GM13977 (cell line): ENCODE data around the gene SALL4.
"Not testable (repeated sequence)": the region's sequence is repeated elsewhere in the genome, so short reads cannot be mapped to it uniquely, and the experiment has no call there.

ENCODE experiments used
- DNase-seq: peaks from one replicate; pipeline ENCODE4 v3.0.0; 2012; ENCODE audit warnings: low spot score
- in situ Hi-C: fragments of 300-500 bp; cut with MboI; formaldehyde crosslinking; loops from one replicate; pipeline ENCODE4 v1.12.0; 2022; ENCODE audit warnings: low sequenced_read_pairs, low pct_unique_long_range_greater_than_20kb, mixed read lengths, inconsistent platforms; ENCODE audit not compliant: unreplicated experiment
- TF ChIP-seq, protein P1 (sequence below): IDR thresholded peaks from 2 replicates; pipeline ENCODE4 v1.5.1; 2012; ENCODE audit warnings: mild to moderate bottlenecking, control low read depth; ENCODE audit not compliant: insufficient read depth; ENCODE audit errors: extremely low read depth, missing control alignments

SALL4 gene

GRCh38 chr20:51768759-51769517, 33.4 kb downstream of the SALL4 start:
- no peak for DNase-seq
- in situ Hi-C loops, result no loop called here
- TF ChIP-seq, protein P1, sequence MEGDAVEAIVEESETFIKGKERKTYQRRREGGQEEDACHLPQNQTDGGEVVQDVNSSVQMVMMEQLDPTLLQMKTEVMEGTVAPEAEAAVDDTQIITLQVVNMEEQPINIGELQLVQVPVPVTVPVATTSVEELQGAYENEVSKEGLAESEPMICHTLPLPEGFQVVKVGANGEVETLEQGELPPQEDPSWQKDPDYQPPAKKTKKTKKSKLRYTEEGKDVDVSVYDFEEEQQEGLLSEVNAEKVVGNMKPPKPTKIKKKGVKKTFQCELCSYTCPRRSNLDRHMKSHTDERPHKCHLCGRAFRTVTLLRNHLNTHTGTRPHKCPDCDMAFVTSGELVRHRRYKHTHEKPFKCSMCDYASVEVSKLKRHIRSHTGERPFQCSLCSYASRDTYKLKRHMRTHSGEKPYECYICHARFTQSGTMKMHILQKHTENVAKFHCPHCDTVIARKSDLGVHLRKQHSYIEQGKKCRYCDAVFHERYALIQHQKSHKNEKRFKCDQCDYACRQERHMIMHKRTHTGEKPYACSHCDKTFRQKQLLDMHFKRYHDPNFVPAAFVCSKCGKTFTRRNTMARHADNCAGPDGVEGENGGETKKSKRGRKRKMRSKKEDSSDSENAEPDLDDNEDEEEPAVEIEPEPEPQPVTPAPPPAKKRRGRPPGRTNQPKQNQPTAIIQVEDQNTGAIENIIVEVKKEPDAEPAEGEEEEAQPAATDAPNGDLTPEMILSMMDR, result no peak

DNA sequence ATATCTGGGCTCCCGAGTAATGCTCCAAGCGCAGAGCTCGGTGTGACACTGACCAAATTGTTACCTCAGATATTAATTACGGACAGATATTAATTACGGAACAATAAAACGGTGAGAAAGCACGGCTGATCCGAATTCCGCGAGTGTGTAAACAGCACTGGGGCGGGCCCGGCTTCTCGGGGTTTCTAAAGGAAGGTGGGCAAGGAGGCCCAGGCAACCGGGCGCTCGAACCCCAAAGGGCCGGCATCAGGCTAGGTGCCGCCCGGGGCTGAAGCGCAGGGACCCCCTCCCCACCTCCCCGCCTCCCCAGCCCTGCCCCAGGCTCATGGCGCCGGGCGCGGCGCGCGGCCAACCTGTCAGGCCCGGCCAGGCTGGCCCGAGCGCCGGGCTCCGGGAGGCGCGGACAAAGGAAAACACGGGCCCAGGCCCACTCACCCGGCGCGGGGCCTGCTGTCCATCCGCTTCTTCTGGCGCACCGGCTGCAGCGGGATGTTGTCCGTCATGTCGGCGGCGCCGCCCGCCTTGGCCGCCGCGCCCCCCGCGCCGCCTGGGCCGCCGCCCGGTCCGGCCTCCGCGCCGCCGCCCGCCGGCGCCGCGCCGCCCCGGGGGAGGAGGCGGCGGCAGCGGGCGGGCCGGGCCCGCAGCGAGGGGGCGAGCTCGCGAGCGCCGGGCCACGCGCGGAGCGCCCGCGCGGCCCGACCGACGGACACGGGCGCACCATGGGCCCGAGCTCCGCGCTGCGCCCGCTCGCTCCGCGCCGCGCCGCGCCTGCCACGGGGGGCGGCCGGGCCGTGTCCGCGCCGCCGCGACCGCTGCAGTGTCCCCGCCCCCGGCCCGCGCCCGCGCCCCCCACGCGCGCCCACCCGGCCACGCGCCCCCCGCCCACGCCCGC, 34.2 kb downstream of the SALL4 start, which contains the start of gene ATP9A:
TSS of gene ATP9A (minus strand) at position 524 of the 892 bp plus-strand sequence. CDS start at position 503, 21 bp downstream.
- TF ChIP-seq, protein P1, result no peak
- no peak for DNase-seq
- in situ Hi-C loops, result no loop called here

DNA sequence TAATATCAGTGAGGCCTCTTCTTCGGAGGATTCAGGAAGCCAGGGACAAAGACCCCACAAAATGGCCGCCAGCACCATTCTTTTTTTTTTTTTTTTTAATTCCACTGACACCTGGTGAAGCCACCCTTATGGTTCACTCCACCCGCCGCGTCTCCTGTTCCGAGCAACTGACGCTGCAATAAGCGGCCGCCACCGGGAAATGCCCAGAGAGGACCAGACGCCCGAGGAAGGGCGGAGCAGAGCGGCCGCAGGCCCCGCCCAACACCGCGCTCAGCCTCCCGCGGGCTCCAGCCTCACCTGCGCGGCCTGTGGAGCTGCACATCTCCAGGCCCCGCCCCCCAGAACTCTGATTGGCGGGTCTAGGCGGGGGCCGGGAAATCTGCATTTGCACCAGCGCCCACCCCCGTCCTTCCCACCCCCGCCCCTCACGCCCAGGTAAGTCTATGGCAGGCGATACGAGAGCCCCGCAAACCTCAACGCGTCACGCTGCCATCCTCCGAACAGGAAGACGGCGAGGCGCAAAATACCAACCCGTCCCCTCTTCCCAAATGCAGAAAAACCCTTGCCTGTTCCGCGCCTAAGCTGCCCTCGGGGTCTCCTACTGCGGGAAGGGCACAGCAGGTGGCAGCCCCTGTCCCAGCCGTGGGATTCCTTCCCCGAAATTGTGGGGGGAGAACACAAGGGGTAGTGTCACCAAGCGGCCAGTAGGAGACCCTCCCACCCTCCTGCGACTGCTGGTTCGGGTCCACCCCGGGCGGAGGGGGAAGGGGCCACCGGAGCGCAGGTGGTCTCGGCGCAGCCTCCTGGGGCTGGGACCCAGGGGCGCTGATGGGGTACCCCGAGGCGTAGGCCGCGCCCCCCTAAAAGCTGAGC, 35.1 kb downstream of the SALL4 start:
- peak; percentile 64 for DNase-seq
- in situ Hi-C loops, result no loop called here
- TF ChIP-seq, protein P1, result no peak

- DNase-seq, in situ Hi-C loops: not testable (repeated sequence)
Measured at GRCh38 chr20:51765381-51765780, 36.9 kb downstream of the SALL4 start.

GRCh38 chr20:51763965-51764602, 38.2 kb downstream of the SALL4 start:
- no peak for DNase-seq
- TF ChIP-seq, protein P1, result no peak
- in situ Hi-C loops, result no loop called here

DNA sequence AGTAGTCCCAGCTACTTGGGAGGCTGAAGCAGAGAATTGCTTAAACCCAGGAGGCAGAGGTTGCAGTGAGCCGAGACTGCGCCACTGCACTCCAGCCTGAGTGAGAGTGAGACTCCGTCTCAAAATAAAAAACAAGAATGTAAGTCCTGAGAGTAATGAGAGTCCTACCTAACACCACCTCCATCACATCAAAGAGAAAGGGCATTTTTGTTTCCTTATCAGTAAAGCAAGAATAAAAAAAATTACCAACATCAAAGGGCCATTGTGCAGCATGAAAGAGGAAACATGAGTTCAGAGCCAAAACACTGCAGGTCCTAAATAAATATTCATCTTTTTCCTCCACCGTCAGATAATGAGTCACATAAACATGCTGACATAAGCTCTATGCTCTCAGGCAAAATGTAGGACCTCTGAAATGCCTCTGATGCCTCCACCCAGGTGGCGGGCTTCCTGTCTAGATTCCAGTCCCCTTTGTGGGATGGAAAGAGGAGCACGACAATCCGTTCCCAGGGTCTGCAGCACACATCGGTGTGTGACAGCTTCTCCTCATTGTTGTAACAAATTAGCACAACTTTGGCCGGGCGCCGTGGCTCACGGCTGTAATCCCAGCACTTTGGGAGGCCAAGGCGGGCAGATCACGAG, 41.3 kb downstream of the SALL4 start:
- in situ Hi-C loops, result no loop called here
- DNase-seq, result no peak
- TF ChIP-seq, protein P1, result no peak
